ENCODE measurements around the gene LMO7. TPM values are rescaled to one million over a fixed set of nuclear protein-coding genes. Genes with fewer than 3 reads are reported as not detected.
A peak's percentile ranks its signal among the peaks of the same experiment; 100 is the strongest.

LMO7 gene
- total and polyA plus RNA-seq, 2 of the 13 experiments (the other 11 are each of a cell fraction or from before 2014, with no cell fraction given) = 34.0 to 121 TPM

GRCh38 chr13:75633285-75633684, 2.8 kb upstream of the LMO7 start:
- no peaks in the 10 kb centered on the region for H4K20me1 ChIP-seq (ENCODE audit: insufficient read depth, low read length)
- no peaks in the 10 kb centered on the region for H3K9me3 ChIP-seq (ENCODE audit: low read length)
- H3K9ac ChIP-seq (ENCODE audit: insufficient read depth, low read depth, low read length) = no peak overlapping the region
- H3K4me2 ChIP-seq (ENCODE audit: low read depth, low read length) = no peak overlapping the region
- no peak overlapping the region for H3K4me3 ChIP-seq (replicated peaks in 1 of 3; ENCODE audit: insufficient read depth in 1 of 3, low read depth in 2 of 3, low read length in 3 of 3)
- H3K79me2 ChIP-seq (ENCODE audit: insufficient read depth, low read length) = no peaks in the 10 kb centered on the region
- CTCF ChIA-PET (ENCODE audit: low intra/inter-chr PET ratio, low total read pairs) = no interaction called here
- no peak overlapping the region for H2AFZ ChIP-seq (ENCODE audit: low read length)
- ATAC-seq (no peak), DNase-seq (ENCODE audit: low spot score) (peak; percentile 33), FAIRE-seq (no peak)
- no peaks in the 10 kb centered on the region for H3K36me3 ChIP-seq (replicated peaks in 1 of 2; ENCODE audit: control insufficient read depth in 1 of 2, insufficient read depth in 2 of 2, low read length in 2 of 2)
- no peak overlapping the region for H3K27ac ChIP-seq (ENCODE audit: extremely low read length, insufficient read depth, low read length)
- intact Hi-C loops (cut with micrococcal nuclease; ENCODE audit: unreplicated experiment) = no loop called here
- WGBS (ENCODE audit: low lambda C conversion rate) = 3% methylated on average over 2 of the region's 2 CpGs
- POLR2A ChIA-PET = interaction anchor here (1.7 kb wide), 1 partner anchor 33 kb away, joined by 3 read pairs; no protein-coding TSS in a partner anchor
- in situ Hi-C loops (cut with HindIII; ENCODE audit: extremely low pct_ligation_motif_present, low pct_unique_long_range_greater_than_20kb) = no loop called here
- BruUV-seq (replicated peaks) = no TSS peak
- peaks cover 36% of the 10 kb centered on the region for H3K4me1 ChIP-seq (ENCODE audit: insufficient read depth, low read length)
- no peaks in the 10 kb centered on the region; a peak in 1 of 5 replicates for H3K27me3 ChIP-seq (ENCODE audit: control insufficient read depth in 1 of 2, insufficient read depth in 2 of 2, low read length in 2 of 2)
- no peak for TF ChIP-seq SNAPC4 (CRISPR knock-in tag; IDR thresholded peaks at IDR 0.05)
- peak; percentile 11; the same call in 1 of the 2 replicates for TF ChIP-seq ETV5 (CRISPR knock-in tag; IDR thresholded peaks at IDR 0.05; ENCODE audit: borderline replicate concordance)
- TF ChIP-seq SAP130 (CRISPR knock-in tag; IDR thresholded peaks at IDR 0.05; ENCODE audit: low read depth) = 0 out of 2 replicates have a peak, but pooled peaks have one; percentile 8
- TF ChIP-seq RBAK (CRISPR knock-in tag; IDR thresholded peaks at IDR 0.05) = no peak
- TF ChIP-seq ZNF160 (CRISPR knock-in tag; IDR thresholded peaks at IDR 0.05) = no peak
- TF ChIP-seq ZBTB46 (CRISPR knock-in tag; IDR thresholded peaks at IDR 0.05; ENCODE audit: borderline replicate concordance) = no peak
- no peak for TF ChIP-seq MLX (CRISPR knock-in tag; IDR thresholded peaks at IDR 0.05)
- TF ChIP-seq FOXA3 (CRISPR knock-in tag; IDR thresholded peaks at IDR 0.05) = 0 out of 2 replicates have a peak, but pooled peaks have one; percentile 16
- TF ChIP-seq TCF12 (IDR thresholded peaks at IDR 0.05) = no peak
- no peak for TF ChIP-seq TCF12 (CRISPR knock-in tag; IDR thresholded peaks at IDR 0.05)
- TF ChIP-seq BCLAF1 (IDR thresholded peaks at IDR 0.05) = no peak

Measured in HepG2 (cell line).